Neural crest cell (in vitro differentiated cells): Measurements from ENCODE around the gene GTF2I. TPM values are rescaled to one million over a fixed set of nuclear protein-coding genes. Genes with fewer than 3 reads are reported as not detected.

ENCODE experiments used
- DNase-seq: peaks from one replicate; pipeline ENCODE4 v3.0.0; 2021; ENCODE audit warnings: low read depth, mixed read lengths, low spot score
- H3K27ac Mint-ChIP-seq: one replicate; pipeline ENCODE4 v1.8.0; 2021; ENCODE audit warnings: mild to moderate bottlenecking, mixed read lengths; ENCODE audit not compliant: unreplicated experiment
- H3K27me3 Mint-ChIP-seq: 2 replicates; pipeline ENCODE4 v1.8.0; 2021; ENCODE audit warnings: low read depth, mild to moderate bottlenecking, mixed read lengths
- H3K36me3 Mint-ChIP-seq: 2 replicates; pipeline ENCODE4 v1.8.0; 2021; ENCODE audit warnings: low read depth, mild to moderate bottlenecking, mixed read lengths
- H3K4me1 Mint-ChIP-seq: 2 replicates; pipeline ENCODE4 v1.8.0; 2021; ENCODE audit warnings: mixed read lengths
- H3K4me3 Mint-ChIP-seq: one replicate; pipeline ENCODE4 v1.8.0; 2021; ENCODE audit warnings: mild to moderate bottlenecking, mixed read lengths
- H3K9me3 Mint-ChIP-seq: 2 replicates; pipeline ENCODE4 v1.8.0; 2021; ENCODE audit warnings: mixed read lengths
- CTCF ChIP-seq: fragments of 200-600 bp; sonication (generic); conservative IDR thresholded peaks from 2 replicates; pipeline ENCODE4 v1.5.0; 2021; ENCODE audit warnings: antibody characterized with exemption, mild to moderate bottlenecking
- total RNA-seq: library from RNA; stranded (reverse); gene quantifications from 2 replicates; pipeline ENCODE4 v1.2.1, GENCODE V29; 2021

Gene GTF2I
- total RNA-seq, 1 donor from 2014 or later, result 396 TPM

- Mint-ChIP-seq H3K27me3 (no peaks in the 10 kb centered on the region), H3K27ac (no peak overlapping the region), H3K4me1 (peaks cover 15% of the 10 kb centered on the region), H3K4me3 (no peak overlapping the region), H3K36me3 (no peaks in the 10 kb centered on the region), H3K9me3 (no peaks in the 10 kb centered on the region)
- no peak for TF ChIP-seq CTCF
- no peak for DNase-seq
Measured at GRCh38 chr7:74622228-74622749, 35.2 kb upstream of the GTF2I start.

GRCh38 chr7:74623135-74623534 is 34.4 kb upstream of the GTF2I start:
- Mint-ChIP-seq H3K27ac (no peak overlapping the region), H3K27me3 (no peaks in the 10 kb centered on the region), H3K36me3 (no peaks in the 10 kb centered on the region), H3K4me3 (no peak overlapping the region), H3K4me1 (peaks cover 19% of the 10 kb centered on the region), H3K9me3 (no peaks in the 10 kb centered on the region)
- no peak for DNase-seq
- TF ChIP-seq CTCF, result no peak

- no peak for TF ChIP-seq CTCF
- H3K36me3 Mint-ChIP-seq, result no peaks in the 10 kb centered on the region
- peaks cover 20% of the 10 kb centered on the region for H3K4me1 Mint-ChIP-seq
- H3K9me3 Mint-ChIP-seq, result no peaks in the 10 kb centered on the region
- no peak for DNase-seq
- no peak overlapping the region for H3K27ac Mint-ChIP-seq
- H3K27me3 Mint-ChIP-seq, result no peaks in the 10 kb centered on the region
- no peak overlapping the region for H3K4me3 Mint-ChIP-seq
Measured at GRCh38 chr7:74625446-74625845, 32.1 kb upstream of the GTF2I start.

GRCh38 chr7:74627661-74628411 is 29.7 kb upstream of the GTF2I start:
- no peak for DNase-seq
- Mint-ChIP-seq H3K4me1 (peaks cover 20% of the 10 kb centered on the region), H3K9me3 (no peaks in the 10 kb centered on the region), H3K4me3 (no peak overlapping the region), H3K27me3 (no peaks in the 10 kb centered on the region), H3K27ac (peak overlapping the region; percentile 67), H3K36me3 (no peaks in the 10 kb centered on the region)
- no peak for TF ChIP-seq CTCF

GRCh38 chr7:74632505-74632904 is 25.0 kb upstream of the GTF2I start:
- Mint-ChIP-seq H3K4me3 (no peak overlapping the region), H3K36me3 (no peaks in the 10 kb centered on the region), H3K27ac (no peak overlapping the region), H3K9me3 (no peaks in the 10 kb centered on the region), H3K27me3 (no peaks in the 10 kb centered on the region), H3K4me1 (peaks cover 17% of the 10 kb centered on the region)
- DNase-seq, result no peak
- TF ChIP-seq CTCF, result no peak
